Chondrocyte (in vitro differentiated cells): ENCODE data around the gene HLA-DQB1. TPM values are rescaled to one million over a fixed set of nuclear protein-coding genes. Genes with fewer than 3 reads are reported as not detected.

ENCODE experiments used
- DNase-seq: peaks from one replicate; pipeline ENCODE4 v3.0.0; 2021; ENCODE audit warnings: mixed read lengths, low spot score
- H3K27ac Mint-ChIP-seq: one replicate; pipeline ENCODE4 v1.8.0; 2021; ENCODE audit warnings: mild to moderate bottlenecking, moderate library complexity, mixed read lengths; ENCODE audit not compliant: unreplicated experiment
- H3K27me3 Mint-ChIP-seq: 2 replicates; pipeline ENCODE4 v1.8.0; 2021; ENCODE audit warnings: low read depth, mixed read lengths
- H3K36me3 Mint-ChIP-seq: 2 replicates; pipeline ENCODE4 v1.8.0; 2021; ENCODE audit warnings: low read depth, mixed read lengths
- H3K4me1 Mint-ChIP-seq: 2 replicates; pipeline ENCODE4 v1.8.0; 2021; ENCODE audit warnings: low read depth, mild to moderate bottlenecking, mixed read lengths
- H3K4me3 Mint-ChIP-seq: one replicate; pipeline ENCODE4 v1.8.0; 2021; ENCODE audit warnings: mild to moderate bottlenecking, moderate library complexity, mixed read lengths; ENCODE audit not compliant: unreplicated experiment
- H3K9me3 Mint-ChIP-seq: 2 replicates; pipeline ENCODE4 v1.8.0; 2021; ENCODE audit warnings: low read depth, mixed read lengths
- CTCF ChIP-seq: fragments of 200-600 bp; sonication (generic); IDR thresholded peaks from 2 replicates; pipeline ENCODE4 v1.5.0; 2021; ENCODE audit warnings: antibody characterized with exemption, mild to moderate bottlenecking, moderate library complexity
- total RNA-seq: library from RNA; stranded (reverse); gene quantifications from 3 replicates; pipeline ENCODE4 v1.2.1, GENCODE V29; 2021

The HLA-DQB1 gene
- total RNA-seq, 1 donor from 2014 or later, result not detected

DNA sequence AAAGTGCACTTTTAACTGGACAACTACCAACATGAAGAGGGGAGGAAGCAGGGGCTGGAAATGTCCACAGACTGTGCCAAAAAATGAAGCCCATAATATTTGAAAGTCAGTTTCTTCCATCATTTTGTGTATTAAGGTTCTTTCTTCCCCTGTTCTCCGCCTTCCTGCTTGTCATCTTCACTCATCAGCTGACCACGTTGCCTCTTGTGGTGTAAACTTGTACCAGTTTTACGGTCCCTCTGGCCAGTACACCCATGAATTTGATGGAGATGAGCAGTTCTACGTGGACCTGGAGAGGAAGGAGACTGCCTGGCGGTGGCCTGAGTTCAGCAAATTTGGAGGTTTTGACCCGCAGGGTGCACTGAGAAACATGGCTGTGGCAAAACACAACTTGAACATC lies 25.3 kb downstream of the HLA-DQB1 start:
- no peak for TF ChIP-seq CTCF
- H3K4me3 Mint-ChIP-seq, result no peak overlapping the region
- no peaks in the 10 kb centered on the region for H3K4me1 Mint-ChIP-seq
- no peak for DNase-seq
- H3K27me3 Mint-ChIP-seq, result peaks cover 12% of the 10 kb centered on the region
- H3K9me3 Mint-ChIP-seq, result no peaks in the 10 kb centered on the region
- H3K27ac Mint-ChIP-seq, result no peak overlapping the region
- no peaks in the 10 kb centered on the region for H3K36me3 Mint-ChIP-seq

DNA sequence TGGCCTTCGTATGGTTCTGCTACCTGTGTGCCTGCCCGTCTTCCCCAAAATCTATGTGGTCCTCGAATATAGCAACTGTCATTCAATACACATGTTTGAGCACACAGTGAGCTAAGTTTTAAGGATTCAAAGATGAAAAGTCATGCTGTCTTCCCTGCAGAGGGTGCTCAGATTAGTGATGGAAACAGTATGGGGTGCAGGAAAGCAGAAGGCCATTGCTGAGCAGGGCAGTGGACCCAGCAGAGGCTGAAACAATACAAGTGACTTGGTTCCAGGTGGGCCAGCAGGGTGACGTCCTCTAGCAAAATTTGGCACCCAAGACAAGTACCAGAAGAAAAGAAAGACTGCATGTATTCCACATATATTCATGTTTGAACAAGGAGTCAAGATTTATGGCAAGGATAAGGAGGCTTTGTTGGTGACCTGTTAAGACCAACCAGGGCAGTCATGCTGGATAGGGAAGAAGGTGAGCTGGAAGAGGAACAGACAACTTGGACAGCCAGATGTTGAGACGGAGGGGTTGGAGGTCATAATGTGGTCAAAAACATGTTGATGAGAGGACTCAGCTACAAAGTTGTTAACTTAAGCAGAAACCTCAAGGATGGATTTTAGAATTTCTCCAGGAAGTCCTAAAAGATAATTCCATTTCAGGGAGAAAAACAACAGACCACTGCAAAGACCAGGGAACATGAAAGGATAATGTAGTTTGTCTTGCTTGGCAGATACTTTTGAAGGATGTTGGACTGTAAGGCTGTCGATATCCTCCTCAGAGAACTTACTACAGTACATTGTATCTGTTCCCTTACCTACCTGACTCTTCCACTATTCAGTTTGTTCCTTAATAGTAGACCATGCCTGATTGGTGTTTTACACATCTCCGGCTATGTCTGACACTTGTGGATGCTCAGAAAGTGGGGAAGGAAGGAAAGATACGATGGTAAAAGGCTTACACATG lies 26.7 kb downstream of the HLA-DQB1 start:
- TF ChIP-seq CTCF, result no peak
- H3K36me3 Mint-ChIP-seq, result no peaks in the 10 kb centered on the region
- DNase-seq, result no peak
- no peak overlapping the region for H3K27ac Mint-ChIP-seq
- peaks cover 20% of the 10 kb centered on the region for H3K27me3 Mint-ChIP-seq
- H3K4me3 Mint-ChIP-seq, result no peak overlapping the region
- no peaks in the 10 kb centered on the region for H3K4me1 Mint-ChIP-seq
- no peaks in the 10 kb centered on the region for H3K9me3 Mint-ChIP-seq

DNA sequence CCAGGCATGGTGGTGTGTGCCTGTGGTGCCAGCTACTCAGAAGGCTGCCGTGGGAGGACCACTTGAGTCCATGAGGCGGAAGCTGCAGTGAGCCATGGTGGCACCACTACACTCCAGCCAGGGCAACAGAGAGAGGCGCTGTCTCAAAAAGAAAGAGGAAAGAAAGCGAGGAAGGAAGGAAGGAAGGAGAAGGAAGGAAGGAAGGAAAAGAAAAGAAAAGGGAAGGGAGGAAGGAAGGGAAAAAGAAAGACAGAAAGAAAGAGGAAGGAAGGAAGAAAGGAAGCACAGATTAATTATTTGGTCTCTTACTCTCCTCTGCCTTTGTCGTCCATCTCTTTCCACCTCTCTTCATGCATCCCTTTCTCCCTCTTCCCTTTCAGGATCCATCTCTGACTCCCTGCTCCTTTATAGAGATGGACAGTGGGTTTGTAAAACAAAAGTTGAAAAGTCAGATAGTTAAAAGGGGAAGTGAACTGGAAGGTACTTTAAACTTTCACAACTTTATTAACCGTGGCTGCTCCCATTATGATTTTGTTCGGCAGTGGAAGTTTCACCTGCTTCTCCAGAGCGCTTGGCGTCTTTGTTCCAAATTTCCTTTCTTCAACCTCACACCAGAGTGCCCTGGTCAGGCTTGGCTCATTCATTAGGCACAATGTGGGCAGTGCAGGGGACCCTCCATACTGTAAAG lies 27.8 kb downstream of the HLA-DQB1 start:
- H3K36me3 Mint-ChIP-seq, result no peaks in the 10 kb centered on the region
- DNase-seq, result no peak
- H3K9me3 Mint-ChIP-seq, result no peaks in the 10 kb centered on the region
- H3K4me3 Mint-ChIP-seq, result no peak overlapping the region
- no peak overlapping the region for H3K27ac Mint-ChIP-seq
- no peaks in the 10 kb centered on the region for H3K4me1 Mint-ChIP-seq
- peaks cover 26% of the 10 kb centered on the region for H3K27me3 Mint-ChIP-seq
- TF ChIP-seq CTCF, result no peak

GRCh38 chr6:32637883-32638282 lies 28.6 kb downstream of the HLA-DQB1 start:
- H3K27me3 Mint-ChIP-seq, result peaks cover 26% of the 10 kb centered on the region
- no peak for TF ChIP-seq CTCF
- no peak overlapping the region for H3K27ac Mint-ChIP-seq
- H3K4me3 Mint-ChIP-seq, result no peak overlapping the region
- no peaks in the 10 kb centered on the region for H3K4me1 Mint-ChIP-seq
- no peaks in the 10 kb centered on the region for H3K36me3 Mint-ChIP-seq
- H3K9me3 Mint-ChIP-seq, result no peaks in the 10 kb centered on the region
- DNase-seq, result no peak

GRCh38 chr6:32637219-32637880 lies 29.1 kb downstream of the HLA-DQB1 start, which contains the start of gene HLA-DQA1:
Gene HLA-DQA1 (plus strand): TSS chr6:32637406. CDS start chr6:32637459, 53 bp downstream.
- TF ChIP-seq CTCF, result no peak
- Mint-ChIP-seq H3K4me3 (no peak within 1 kb of the TSS), H3K9me3 (no peaks in the 10 kb centered on the region), H3K36me3 (no peaks in the 10 kb centered on the region), H3K27me3 (peaks cover 31% of the 10 kb centered on the region), H3K4me1 (no peaks in the 10 kb centered on the region), H3K27ac (no peak within 1 kb of the TSS)
- DNase-seq, result no peak
